BLaER1 (cell line): Measurements from ENCODE around the gene ENTPD8.
A peak's percentile ranks its signal among the peaks of the same experiment; 100 is the strongest.

ENCODE experiments used
- H3K27ac ChIP-seq: shearing (Covaris generic); formaldehyde crosslinking; 2 replicates; pipeline ENCODE4 v1.8.1; 2022
- H3K27me3 ChIP-seq: shearing (Covaris generic); formaldehyde crosslinking; 2 replicates; pipeline ENCODE4 v1.8.1; 2022
- H3K36me3 ChIP-seq: shearing (Covaris generic); formaldehyde crosslinking; 2 replicates; pipeline ENCODE4 v1.8.1; 2022
- H3K4me1 ChIP-seq: shearing (Covaris generic); formaldehyde crosslinking; 2 replicates; pipeline ENCODE4 v1.8.1; 2022
- H3K4me2 ChIP-seq: shearing (Covaris generic); formaldehyde crosslinking; 2 replicates; pipeline ENCODE4 v1.8.1; 2022
- H3K4me3 ChIP-seq: shearing (Covaris generic); formaldehyde crosslinking; 2 replicates; pipeline ENCODE4 v1.8.1; 2022
- H3K9ac ChIP-seq: shearing (Covaris generic); formaldehyde crosslinking; 2 replicates; pipeline ENCODE4 v1.8.1; 2022
- H3K9me3 ChIP-seq: shearing (Covaris generic); formaldehyde crosslinking; 2 replicates; pipeline ENCODE4 v1.8.1; 2022
- H4K20me1 ChIP-seq: shearing (Covaris generic); formaldehyde crosslinking; 2 replicates; pipeline ENCODE4 v1.8.1; 2022
- Cebpa-rat ChIP-seq: shearing (Covaris generic); IDR thresholded peaks from 2 replicates; pipeline ENCODE4 v1.8.1; 2022

ENTPD8 gene

GRCh38 chr9:137396634-137397367 lies 44.4 kb downstream of the ENTPD8 start:
- no peak overlapping the region for H3K4me3 ChIP-seq
- no peak for TF ChIP-seq Cebpa-rat
- no peak overlapping the region for H3K9ac ChIP-seq
- peaks cover 39% of the 10 kb centered on the region for H3K9me3 ChIP-seq
- peaks cover 18% of the 10 kb centered on the region for H4K20me1 ChIP-seq
- H3K4me1 ChIP-seq = peaks cover 90% of the 10 kb centered on the region
- H3K27ac ChIP-seq = no peak overlapping the region
- no peaks in the 10 kb centered on the region for H3K27me3 ChIP-seq
- no peak overlapping the region for H3K4me2 ChIP-seq
- H3K36me3 ChIP-seq = peaks cover 25% of the 10 kb centered on the region

DNA sequence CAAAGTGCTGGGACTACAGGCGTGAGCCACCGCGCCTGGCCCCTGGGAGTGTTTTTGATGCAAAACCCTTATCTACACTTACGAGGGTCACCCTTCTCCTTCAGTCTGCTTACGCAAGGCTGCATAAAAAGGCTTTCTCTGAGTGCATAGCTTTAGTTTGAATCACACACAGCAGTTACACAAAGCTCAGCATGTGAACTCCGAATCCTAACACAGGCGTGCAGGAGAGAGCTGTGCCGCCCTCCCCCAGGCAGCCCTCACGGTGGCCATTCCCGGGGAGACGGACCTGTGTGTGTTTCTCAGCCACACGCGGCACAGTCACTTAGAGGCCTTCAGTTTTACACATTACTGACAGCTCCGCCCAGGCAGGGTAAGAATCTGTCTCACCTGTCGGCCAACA lies 44.9 kb downstream of the ENTPD8 start:
- Histone ChIP-seq H3K4me3 (no peak overlapping the region), H3K4me1 (peaks cover 96% of the 10 kb centered on the region), H3K4me2 (no peak overlapping the region; the same call in 1 of the 2 replicates), H3K36me3 (peaks cover 20% of the 10 kb centered on the region; the same call in 1 of the 2 replicates), H3K27ac (no peak overlapping the region), H4K20me1 (peaks cover 18% of the 10 kb centered on the region), H3K27me3 (no peaks in the 10 kb centered on the region), H3K9ac (no peak overlapping the region), H3K9me3 (peaks cover 34% of the 10 kb centered on the region)
- no peak for TF ChIP-seq Cebpa-rat

DNA sequence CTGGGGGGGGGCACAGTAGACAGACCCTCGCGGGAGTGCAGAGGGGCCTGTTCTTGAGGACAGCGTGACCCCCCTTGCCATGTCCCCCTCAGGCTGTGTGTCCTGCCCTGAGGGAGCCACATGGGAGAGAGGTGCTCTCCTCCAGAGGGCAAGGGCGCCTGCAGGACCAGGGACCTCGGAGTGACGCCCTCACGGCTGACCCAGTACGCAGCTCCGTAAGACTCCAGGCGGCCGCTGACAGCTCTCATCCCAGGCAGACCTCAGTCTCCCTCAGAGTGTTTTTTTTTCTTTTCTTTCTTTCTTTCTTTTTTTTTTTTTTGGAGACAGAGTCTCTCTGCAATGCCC lies 45.5 kb downstream of the ENTPD8 start:
- Histone ChIP-seq H3K9me3 (peaks cover 28% of the 10 kb centered on the region), H3K27ac (no peak overlapping the region), H3K4me2 (no peak overlapping the region; the same call in 1 of the 2 replicates), H3K27me3 (no peaks in the 10 kb centered on the region), H4K20me1 (peaks cover 18% of the 10 kb centered on the region), H3K9ac (no peak overlapping the region), H3K36me3 (peaks cover 20% of the 10 kb centered on the region; the same call in 1 of the 2 replicates), H3K4me1 (peaks cover 97% of the 10 kb centered on the region), H3K4me3 (no peak overlapping the region)
- no peak for TF ChIP-seq Cebpa-rat

GRCh38 chr9:137394866-137395665 lies 46.1 kb downstream of the ENTPD8 start:
- Histone ChIP-seq H3K27me3 (no peaks in the 10 kb centered on the region), H3K4me2 (peak overlapping the region; percentile 95), H3K27ac (peak overlapping the region; percentile 70), H3K4me3 (no peak overlapping the region), H3K9me3 (peaks cover 28% of the 10 kb centered on the region), H4K20me1 (peaks cover 18% of the 10 kb centered on the region), H3K36me3 (peaks cover 20% of the 10 kb centered on the region; the same call in 1 of the 2 replicates), H3K9ac (no peak overlapping the region; the same call in 1 of the 2 replicates), H3K4me1 (peaks cover 97% of the 10 kb centered on the region)
- TF ChIP-seq Cebpa-rat = no peak

GRCh38 chr9:137393176-137394150 lies 47.7 kb downstream of the ENTPD8 start:
- peaks cover 14% of the 10 kb centered on the region; the same call in 1 of the 2 replicates for H3K36me3 ChIP-seq
- peaks cover 12% of the 10 kb centered on the region for H4K20me1 ChIP-seq
- peaks cover 97% of the 10 kb centered on the region for H3K4me1 ChIP-seq
- peak overlapping the region; percentile 52; the same call in 1 of the 2 replicates for H3K9ac ChIP-seq
- H3K27me3 ChIP-seq = no peaks in the 10 kb centered on the region
- peaks cover 21% of the 10 kb centered on the region for H3K9me3 ChIP-seq
- H3K27ac ChIP-seq = peak overlapping the region; percentile 97
- TF ChIP-seq Cebpa-rat = no peak
- H3K4me3 ChIP-seq = no peak overlapping the region
- H3K4me2 ChIP-seq = peak overlapping the region; percentile 95

GRCh38 chr9:137392232-137393007 lies 48.7 kb downstream of the ENTPD8 start:
- Histone ChIP-seq H3K9ac (peak overlapping the region; percentile 51; the same call in 1 of the 2 replicates), H3K4me1 (peaks cover 97% of the 10 kb centered on the region), H3K27ac (peak overlapping the region; percentile 97), H3K9me3 (peaks cover 11% of the 10 kb centered on the region), H3K4me2 (peak overlapping the region; percentile 95), H4K20me1 (peaks cover 12% of the 10 kb centered on the region), H3K4me3 (peak overlapping the region; percentile 20; the same call in 1 of the 2 replicates), H3K27me3 (no peaks in the 10 kb centered on the region), H3K36me3 (peaks cover 14% of the 10 kb centered on the region; the same call in 1 of the 2 replicates)
- TF ChIP-seq Cebpa-rat = no peak

GRCh38 chr9:137391411-137391754 lies 49.8 kb downstream of the ENTPD8 start:
- Histone ChIP-seq H3K36me3 (peaks cover 6% of the 10 kb centered on the region; the same call in 1 of the 2 replicates), H3K27ac (peak overlapping the region; percentile 97), H3K4me3 (peak overlapping the region; percentile 60), H4K20me1 (peaks cover 6% of the 10 kb centered on the region), H3K4me2 (peak overlapping the region; percentile 95), H3K4me1 (peaks cover 100% of the 10 kb centered on the region), H3K9ac (peak overlapping the region; percentile 81), H3K27me3 (no peaks in the 10 kb centered on the region), H3K9me3 (peaks cover under 1% of the 10 kb centered on the region)
- no peak for TF ChIP-seq Cebpa-rat

DNA sequence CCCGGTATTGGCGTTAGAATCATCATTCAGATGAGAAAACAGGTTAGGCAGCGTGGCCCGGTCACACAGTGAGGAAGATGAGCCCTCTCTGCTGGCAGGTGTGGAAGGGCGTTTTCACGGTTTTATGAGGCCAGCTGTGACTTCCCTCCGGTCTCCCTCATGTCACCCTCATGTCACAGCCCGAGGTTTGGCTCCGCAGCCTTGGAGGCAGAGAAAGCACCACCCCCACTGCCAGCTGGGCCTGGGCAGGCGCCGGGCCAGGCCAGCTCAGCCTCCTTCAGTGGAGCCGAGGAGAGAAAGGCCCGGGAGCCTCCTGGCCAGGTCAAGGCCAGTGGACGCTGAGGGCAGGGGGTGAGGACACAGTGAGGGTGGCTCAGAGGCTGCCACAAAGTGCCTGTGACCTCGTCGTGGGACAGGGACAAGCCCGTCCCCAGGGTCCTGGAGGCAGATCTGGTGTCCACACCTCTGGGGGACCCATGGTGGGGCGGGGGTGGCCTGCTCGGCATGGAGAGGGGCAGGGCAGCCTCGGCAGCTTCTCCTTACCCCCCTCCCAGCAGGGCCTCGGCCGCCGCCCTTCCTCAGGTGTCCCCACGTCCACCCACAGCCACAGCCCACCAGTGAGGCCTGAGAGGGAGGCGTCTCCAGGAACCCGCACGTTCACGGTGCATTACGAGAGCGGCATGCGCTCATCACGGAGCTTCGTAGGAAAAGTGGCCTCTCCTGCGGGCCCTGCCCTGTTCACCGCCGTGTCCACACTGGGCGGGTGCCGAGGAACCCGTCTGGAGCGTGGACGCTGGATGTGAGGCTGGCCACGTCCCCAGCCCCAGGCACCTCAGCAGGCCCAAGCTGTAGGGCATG lies 50.4 kb downstream of the ENTPD8 start:
- H3K4me2 ChIP-seq = peak overlapping the region; percentile 95
- H3K36me3 ChIP-seq = peaks cover 6% of the 10 kb centered on the region; the same call in 1 of the 2 replicates
- no peaks in the 10 kb centered on the region for H3K9me3 ChIP-seq
- no peak for TF ChIP-seq Cebpa-rat
- peaks cover 6% of the 10 kb centered on the region for H4K20me1 ChIP-seq
- peak overlapping the region; percentile 97 for H3K27ac ChIP-seq
- H3K4me1 ChIP-seq = peaks cover 100% of the 10 kb centered on the region
- peak overlapping the region; percentile 81 for H3K9ac ChIP-seq
- no peaks in the 10 kb centered on the region for H3K27me3 ChIP-seq
- H3K4me3 ChIP-seq = peak overlapping the region; percentile 60
